WERI-Rb-1 (cell line): Measurements from ENCODE around the gene MISP3.

ENCODE experiments used
- DNase-seq: peaks from one replicate; pipeline ENCODE4 v3.0.0-alpha.2; 2020
- H3K27ac ChIP-seq: fragments of 250-450 bp; sonication (Bioruptor Pico); 2 replicates; pipeline ENCODE4 v1.5.1; 2020; ENCODE audit warnings: mild to moderate bottlenecking, moderate library complexity
- H3K27me3 ChIP-seq: fragments of 250-450 bp; sonication (Bioruptor Pico); 2 replicates; pipeline ENCODE4 v1.5.1; 2021; ENCODE audit warnings: mild to moderate bottlenecking, low read depth, moderate library complexity; ENCODE audit not compliant: insufficient read depth, severe bottlenecking
- H3K36me3 ChIP-seq: fragments of 250-450 bp; sonication (Bioruptor Pico); 2 replicates; pipeline ENCODE4 v1.5.1; 2020; ENCODE audit warnings: mild to moderate bottlenecking, moderate library complexity
- H3K4me3 ChIP-seq: 2 replicates; pipeline ENCODE4 v1.5.1; 2011; ENCODE audit warnings: low read depth, mild to moderate bottlenecking, control low read depth, low read length
- H3K9me3 ChIP-seq: fragments of 250-450 bp; sonication (Bioruptor Pico); 2 replicates; pipeline ENCODE4 v1.5.1; 2021; ENCODE audit warnings: mild to moderate bottlenecking, moderate library complexity; ENCODE audit not compliant: severe bottlenecking
- CTCF ChIP-seq: IDR thresholded peaks from 2 replicates; pipeline ENCODE4 v1.5.1; 2011; ENCODE audit warnings: low read depth, mild to moderate bottlenecking, control low read depth, inconsistent platforms, low read length

The MISP3 gene

GRCh38 chr19:14102102-14102696 lies 29.6 kb downstream of the MISP3 start:
- H3K27ac ChIP-seq = no peak overlapping the region
- no peak for DNase-seq
- no peak overlapping the region for H3K4me3 ChIP-seq
- H3K27me3 ChIP-seq = no peaks in the 10 kb centered on the region
- no peaks in the 10 kb centered on the region for H3K9me3 ChIP-seq
- no peak for TF ChIP-seq CTCF
- peaks cover 67% of the 10 kb centered on the region for H3K36me3 ChIP-seq

GRCh38 chr19:14102756-14103155 lies 30.2 kb downstream of the MISP3 start:
- DNase-seq = no peak
- peaks cover 61% of the 10 kb centered on the region for H3K36me3 ChIP-seq
- H3K9me3 ChIP-seq = no peaks in the 10 kb centered on the region
- H3K27me3 ChIP-seq = no peaks in the 10 kb centered on the region
- no peak overlapping the region for H3K4me3 ChIP-seq
- no peak for TF ChIP-seq CTCF
- no peak overlapping the region for H3K27ac ChIP-seq

DNA sequence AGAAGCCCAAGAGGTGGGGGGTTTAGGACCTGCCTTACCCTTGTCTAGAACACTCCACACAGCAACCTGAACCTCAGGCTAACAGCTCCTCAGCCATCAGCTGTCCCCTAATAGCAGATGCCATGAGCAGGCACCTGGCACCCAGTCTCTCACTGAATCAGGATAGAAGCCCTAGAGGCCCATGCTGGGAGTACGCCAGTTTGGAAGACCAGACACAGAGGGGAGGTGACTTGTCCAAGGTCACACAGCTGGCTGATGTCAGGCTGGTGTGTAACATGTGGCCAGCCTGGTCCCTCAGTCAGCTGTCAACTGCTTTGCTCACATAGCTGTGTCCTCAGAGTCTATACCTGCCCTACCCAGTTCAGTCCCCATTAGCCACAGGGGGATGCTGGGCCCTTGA lies 30.7 kb downstream of the MISP3 start:
- Histone ChIP-seq H3K4me3 (no peak overlapping the region), H3K9me3 (no peaks in the 10 kb centered on the region), H3K36me3 (peaks cover 57% of the 10 kb centered on the region), H3K27ac (no peak overlapping the region), H3K27me3 (no peaks in the 10 kb centered on the region)
- no peak for TF ChIP-seq CTCF
- DNase-seq = no peak

DNA sequence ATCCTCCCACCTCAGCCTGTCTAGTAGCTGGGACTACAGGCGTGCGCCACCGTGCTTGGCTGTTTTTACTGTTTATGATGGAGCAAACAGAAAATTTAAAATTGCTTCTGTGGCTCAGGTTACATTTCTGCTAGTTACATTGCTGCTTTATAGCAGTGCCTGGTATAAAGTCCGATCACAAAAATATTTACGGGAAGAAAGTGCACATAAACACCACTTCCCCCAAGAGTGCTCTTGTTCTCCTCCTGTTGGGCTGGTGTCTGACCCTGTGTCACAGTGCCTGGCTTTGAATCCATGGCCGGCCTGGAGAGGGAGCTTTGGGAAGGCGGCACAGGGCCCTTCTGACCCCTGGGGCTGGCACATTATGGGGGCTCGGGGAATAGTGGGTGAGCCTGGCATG lies 33.1 kb downstream of the MISP3 start:
- H3K4me3 ChIP-seq = no peak overlapping the region
- no peaks in the 10 kb centered on the region for H3K27me3 ChIP-seq
- peaks cover 47% of the 10 kb centered on the region for H3K36me3 ChIP-seq
- DNase-seq = no peak
- no peaks in the 10 kb centered on the region for H3K9me3 ChIP-seq
- H3K27ac ChIP-seq = no peak overlapping the region
- TF ChIP-seq CTCF = no peak

GRCh38 chr19:14106840-14107239 lies 34.3 kb downstream of the MISP3 start:
- TF ChIP-seq CTCF = no peak
- no peak overlapping the region for H3K27ac ChIP-seq
- H3K9me3 ChIP-seq = no peaks in the 10 kb centered on the region
- no peaks in the 10 kb centered on the region for H3K27me3 ChIP-seq
- H3K4me3 ChIP-seq = no peak overlapping the region
- no peak for DNase-seq
- H3K36me3 ChIP-seq = peaks cover 36% of the 10 kb centered on the region
